Mammary epithelial cell (primary cell): ENCODE results near the gene ETF1.

Experiments used
- CTCF ChIP-seq, 2 donors: IDR thresholded peaks in 1 of 2; conservative IDR thresholded peaks in 1 of 2; 2 replicates each; pipeline ENCODE4 v1.5.1; 2011 to 2012; ENCODE audit warnings: inconsistent platforms in 2 of 2, low read length in 2 of 2, mild to moderate bottlenecking in 2 of 2, control low read depth in 1 of 2, low read depth in 1 of 2; ENCODE audit not compliant: insufficient read depth in 1 of 2; ENCODE audit errors: extremely low read depth in 1 of 2
- EZH2 ChIP-seq: IDR thresholded peaks from 2 replicates; pipeline ENCODE4 v1.6.1; 2012; ENCODE audit warnings: low read length, inconsistent platforms, borderline replicate concordance

GRCh38 chr5:138553437-138554095 is 10.5 kb upstream of the ETF1 start:
- TF ChIP-seq CTCF (conservative IDR thresholded peaks at IDR 0.05 in 1 of 2, IDR thresholded peaks at IDR 0.05 in 1 of 2; ENCODE audit: extremely low read depth in 1 of 2, insufficient read depth in 1 of 2, low read depth in 1 of 2, low read length in 2 of 2) (no peak), EZH2 (no peak)
